HL-60 (cell line): ENCODE measurements around the gene CAPZA1.

ENCODE experiments used
- DNase-seq, 2 experiments: peaks; one replicate each; pipeline ENCODE4 v3.0.0-alpha.2; 2010 to 2020; ENCODE audit warnings: low read depth in 1 of 2, low spot score in 1 of 2
- H3K27ac ChIP-seq: fragments of 250-450 bp; sonication (Bioruptor Pico); replicated peaks from 2 replicates; pipeline ENCODE4 v1.5.1; 2020; ENCODE audit warnings: mild to moderate bottlenecking, moderate library complexity
- H3K27me3 ChIP-seq: fragments of 250-450 bp; sonication (Bioruptor Pico); 2 replicates; pipeline ENCODE4 v1.5.1; 2021; ENCODE audit warnings: mild to moderate bottlenecking, moderate library complexity; ENCODE audit not compliant: insufficient read depth, poor library complexity, severe bottlenecking
- H3K4me3 ChIP-seq: replicated peaks from 2 replicates; pipeline ENCODE4 v1.5.1; 2011; ENCODE audit warnings: mild to moderate bottlenecking, control low read depth, low read length; ENCODE audit not compliant: insufficient read depth
- GABPA ChIP-seq: IDR thresholded peaks from 2 replicates; pipeline ENCODE4 v1.6.1; 2012; ENCODE audit warnings: low read depth
- POLR2AphosphoS5 ChIP-seq: IDR thresholded peaks from 2 replicates; pipeline ENCODE4 v1.6.1; 2012; ENCODE audit warnings: low read depth
- REST ChIP-seq: IDR thresholded peaks from 2 replicates; pipeline ENCODE4 v1.6.1; 2012; ENCODE audit warnings: low read depth; ENCODE audit not compliant: insufficient replicate concordance
- SPI1 ChIP-seq: IDR thresholded peaks from 2 replicates; pipeline ENCODE4 v1.6.1; 2012; ENCODE audit warnings: low read depth, mild to moderate bottlenecking, borderline replicate concordance
- TF ChIP-seq, protein P1 (sequence below): IDR thresholded peaks from one replicate; pipeline ENCODE4 v1.5.1; 2011; ENCODE audit warnings: low read length, control low read depth, inconsistent platforms; ENCODE audit not compliant: insufficient read depth

The CAPZA1 gene

DNA sequence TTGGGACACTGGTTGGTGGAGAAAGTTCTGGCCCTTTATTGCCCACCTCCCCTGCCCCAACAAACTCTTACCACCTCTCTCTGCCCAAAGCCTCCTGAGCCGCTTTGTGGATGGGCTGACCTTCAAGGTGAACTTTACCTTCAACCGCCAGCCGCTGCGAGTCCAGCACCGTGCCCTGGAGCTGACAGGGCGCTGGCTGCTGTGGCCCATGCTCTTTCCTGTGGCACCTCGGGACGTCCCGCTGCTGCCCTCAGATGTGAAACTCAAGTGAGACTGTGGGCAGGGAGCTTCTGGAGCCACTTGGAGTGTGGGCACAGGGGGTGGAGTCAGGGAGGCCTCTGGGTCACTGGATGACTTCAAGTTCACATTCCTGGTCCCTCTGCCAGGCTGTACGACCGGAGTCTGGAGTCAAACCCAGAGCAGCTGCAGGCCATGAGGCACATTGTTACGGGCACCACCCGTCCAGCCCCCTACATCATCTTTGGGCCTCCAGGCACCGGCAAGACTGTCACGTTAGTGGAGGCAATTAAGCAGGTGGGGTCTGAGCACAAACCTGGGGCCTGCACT, 74.8 kb downstream of the CAPZA1 start:
- Histone ChIP-seq H3K27ac (no peak overlapping the region), H3K4me3 (no peak overlapping the region), H3K27me3 (no peaks in the 10 kb centered on the region)
- no peak for DNase-seq
- TF ChIP-seq GABPA = no peak

DNA sequence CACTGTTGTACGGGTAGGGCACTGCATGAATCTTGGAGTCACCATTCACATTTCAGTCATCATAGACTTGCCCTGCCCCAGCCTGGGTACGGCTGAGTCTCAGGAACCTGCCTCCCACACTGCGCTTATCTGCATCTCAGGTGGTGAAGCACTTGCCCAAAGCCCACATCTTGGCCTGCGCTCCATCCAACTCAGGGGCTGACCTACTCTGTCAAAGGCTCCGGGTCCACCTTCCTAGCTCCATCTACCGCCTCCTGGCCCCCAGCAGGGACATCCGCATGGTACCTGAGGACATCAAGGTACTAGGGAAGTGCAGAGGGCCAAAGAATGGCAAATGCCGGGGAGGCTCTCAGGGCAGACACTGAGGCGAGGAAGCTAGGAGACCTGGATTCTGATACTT, 75.6 kb downstream of the CAPZA1 start:
- Histone ChIP-seq H3K27ac (no peak overlapping the region), H3K27me3 (no peaks in the 10 kb centered on the region), H3K4me3 (no peak overlapping the region)
- TF ChIP-seq, protein P1, sequence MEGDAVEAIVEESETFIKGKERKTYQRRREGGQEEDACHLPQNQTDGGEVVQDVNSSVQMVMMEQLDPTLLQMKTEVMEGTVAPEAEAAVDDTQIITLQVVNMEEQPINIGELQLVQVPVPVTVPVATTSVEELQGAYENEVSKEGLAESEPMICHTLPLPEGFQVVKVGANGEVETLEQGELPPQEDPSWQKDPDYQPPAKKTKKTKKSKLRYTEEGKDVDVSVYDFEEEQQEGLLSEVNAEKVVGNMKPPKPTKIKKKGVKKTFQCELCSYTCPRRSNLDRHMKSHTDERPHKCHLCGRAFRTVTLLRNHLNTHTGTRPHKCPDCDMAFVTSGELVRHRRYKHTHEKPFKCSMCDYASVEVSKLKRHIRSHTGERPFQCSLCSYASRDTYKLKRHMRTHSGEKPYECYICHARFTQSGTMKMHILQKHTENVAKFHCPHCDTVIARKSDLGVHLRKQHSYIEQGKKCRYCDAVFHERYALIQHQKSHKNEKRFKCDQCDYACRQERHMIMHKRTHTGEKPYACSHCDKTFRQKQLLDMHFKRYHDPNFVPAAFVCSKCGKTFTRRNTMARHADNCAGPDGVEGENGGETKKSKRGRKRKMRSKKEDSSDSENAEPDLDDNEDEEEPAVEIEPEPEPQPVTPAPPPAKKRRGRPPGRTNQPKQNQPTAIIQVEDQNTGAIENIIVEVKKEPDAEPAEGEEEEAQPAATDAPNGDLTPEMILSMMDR = no peak
- no peak for TF ChIP-seq SPI1
- no peak for TF ChIP-seq GABPA
- no peak for TF ChIP-seq POLR2AphosphoS5
- no peak for TF ChIP-seq REST
- DNase-seq = no peak

- Histone ChIP-seq H3K27me3 (no peaks in the 10 kb centered on the region), H3K27ac (no peak overlapping the region), H3K4me3 (no peak overlapping the region)
- DNase-seq = no peak
- TF ChIP-seq POLR2AphosphoS5 (no peak), REST (no peak), SPI1 (no peak), GABPA (no peak)
- TF ChIP-seq, protein P1 = no peak
These were observed 77.1 kb downstream of the CAPZA1 start for GRCh38 chr1:112696578-112697314.

- H3K27ac ChIP-seq = no peak overlapping the region
- no peak for DNase-seq
- H3K27me3 ChIP-seq = no peaks in the 10 kb centered on the region
- TF ChIP-seq GABPA = no peak
- TF ChIP-seq, protein P1 = no peak
- no peak for TF ChIP-seq POLR2AphosphoS5
- no peak for TF ChIP-seq REST
- no peak for TF ChIP-seq SPI1
- H3K4me3 ChIP-seq = no peak overlapping the region
These were observed 78.2 kb downstream of the CAPZA1 start for GRCh38 chr1:112697781-112698201.
